Esophagus squamous epithelium (tissue), 4 donors: ENCODE measurements around the gene GPBP1L1.

Experiments used
- POLR2A ChIP-seq, 4 donors: fragments of 450-650 bp; IDR thresholded peaks; one replicate each; pipeline ENCODE4 v1.6.1; 2017; ENCODE audit warnings: antibody characterized with exemption in 4 of 4, mild to moderate bottlenecking in 4 of 4, moderate library complexity in 3 of 4
- TF ChIP-seq, protein P1 (sequence below), 6 experiments: fragments of 450-650 bp in 4 of 6; fragments of 200-600 bp in 2 of 6; sonication (generic) in 2 of 6; IDR thresholded peaks; one replicate each; pipeline ENCODE4 v1.5.1; 2016 to 2019; ENCODE audit warnings: antibody characterized with exemption in 6 of 6, mild to moderate bottlenecking in 4 of 6, moderate library complexity in 4 of 6

DNA sequence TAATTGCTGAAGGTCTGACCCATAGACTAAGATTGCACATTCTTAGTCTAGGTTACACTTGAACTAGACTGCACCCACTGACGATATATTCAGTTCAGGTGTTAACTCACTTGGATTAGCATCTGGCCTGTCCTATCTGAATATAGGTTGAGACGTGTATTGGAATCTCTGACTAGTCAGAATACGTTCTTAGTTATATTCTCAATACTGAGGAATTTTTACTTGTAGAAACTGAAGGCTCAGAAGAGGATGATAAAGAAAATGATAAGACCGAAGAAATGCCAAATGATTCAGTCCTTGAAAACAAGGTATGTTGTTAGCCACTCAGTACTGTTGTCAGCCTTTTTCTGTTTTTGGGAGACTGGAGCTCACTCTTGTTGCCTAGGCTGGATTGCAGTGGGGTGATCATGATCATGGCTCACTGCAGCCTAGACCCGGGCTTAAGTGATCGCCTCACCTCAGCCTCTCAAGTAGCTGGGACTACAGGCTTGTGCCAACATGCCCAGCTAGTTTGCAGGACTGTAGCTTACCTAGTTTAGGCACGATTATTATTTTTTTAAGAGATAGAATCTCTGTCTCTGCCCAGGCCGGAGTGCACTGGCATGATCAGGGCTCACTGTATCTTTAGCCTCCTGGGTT lies 73.3 kb downstream of the GPBP1L1 start:
- TF ChIP-seq, protein P1, sequence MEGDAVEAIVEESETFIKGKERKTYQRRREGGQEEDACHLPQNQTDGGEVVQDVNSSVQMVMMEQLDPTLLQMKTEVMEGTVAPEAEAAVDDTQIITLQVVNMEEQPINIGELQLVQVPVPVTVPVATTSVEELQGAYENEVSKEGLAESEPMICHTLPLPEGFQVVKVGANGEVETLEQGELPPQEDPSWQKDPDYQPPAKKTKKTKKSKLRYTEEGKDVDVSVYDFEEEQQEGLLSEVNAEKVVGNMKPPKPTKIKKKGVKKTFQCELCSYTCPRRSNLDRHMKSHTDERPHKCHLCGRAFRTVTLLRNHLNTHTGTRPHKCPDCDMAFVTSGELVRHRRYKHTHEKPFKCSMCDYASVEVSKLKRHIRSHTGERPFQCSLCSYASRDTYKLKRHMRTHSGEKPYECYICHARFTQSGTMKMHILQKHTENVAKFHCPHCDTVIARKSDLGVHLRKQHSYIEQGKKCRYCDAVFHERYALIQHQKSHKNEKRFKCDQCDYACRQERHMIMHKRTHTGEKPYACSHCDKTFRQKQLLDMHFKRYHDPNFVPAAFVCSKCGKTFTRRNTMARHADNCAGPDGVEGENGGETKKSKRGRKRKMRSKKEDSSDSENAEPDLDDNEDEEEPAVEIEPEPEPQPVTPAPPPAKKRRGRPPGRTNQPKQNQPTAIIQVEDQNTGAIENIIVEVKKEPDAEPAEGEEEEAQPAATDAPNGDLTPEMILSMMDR (IDR thresholded peaks at IDR 0.05): no peak
- no peak for TF ChIP-seq POLR2A (IDR thresholded peaks at IDR 0.05)
